ENCODE measurements around the gene THOC7. TPM values are rescaled to one million over a fixed set of nuclear protein-coding genes. Genes with fewer than 3 reads are reported as not detected.

THOC7 gene
- total RNA-seq, result 20.8 and 25.0 TPM in 2 replicates

DNA sequence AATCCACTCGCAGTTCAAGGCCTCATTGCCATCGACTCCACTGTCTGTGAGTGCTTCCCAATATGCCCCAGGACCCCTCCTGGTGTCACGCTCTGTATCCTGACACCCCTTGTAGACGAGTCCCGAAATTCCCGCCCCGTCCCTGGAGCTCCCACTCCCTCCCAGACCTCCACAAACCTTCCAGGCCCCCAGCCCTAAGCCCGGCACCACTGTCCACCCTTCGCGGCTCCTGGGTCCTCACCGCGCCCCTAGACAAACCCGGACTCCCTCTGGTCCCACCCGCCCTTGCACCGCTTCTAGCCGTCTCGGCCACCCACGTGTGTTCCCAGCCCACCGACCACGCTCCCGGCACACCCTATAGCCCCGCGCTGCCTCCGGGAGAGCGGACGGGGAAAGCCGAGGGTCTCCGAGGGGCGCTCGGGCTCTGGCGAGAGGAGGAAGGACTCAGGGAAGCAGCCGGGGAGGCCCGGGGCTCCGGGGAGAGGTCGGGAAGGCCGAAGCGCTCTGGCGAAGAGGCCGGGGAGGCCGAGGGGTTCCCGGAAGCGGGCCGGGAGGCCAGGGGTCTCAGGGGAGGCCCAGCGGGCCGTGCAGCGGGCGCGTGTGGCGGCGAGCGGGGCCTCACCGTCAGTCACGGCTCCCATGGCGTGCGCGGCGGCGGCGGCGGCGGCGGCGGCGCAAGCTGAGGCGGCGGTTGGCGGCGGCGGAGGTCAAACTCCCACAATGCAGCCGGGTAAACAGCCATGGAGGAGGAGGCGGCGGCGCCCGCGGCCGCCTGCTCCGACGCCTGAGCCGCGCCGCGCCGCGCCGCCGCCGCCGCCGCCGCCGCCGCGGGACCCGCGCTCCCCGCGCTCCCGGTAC lies at the start of gene THOC7, which contains the start of gene ATXN7:
THOC7 (minus strand) TSS at position 656 of the 858 bp plus-strand sequence; CDS start at position 641, 15 bp downstream.
ATXN7 (plus strand) TSS at position 718 of the 858 bp plus-strand sequence. CDS start 48,732 bp downstream, outside the sequence.

DNA sequence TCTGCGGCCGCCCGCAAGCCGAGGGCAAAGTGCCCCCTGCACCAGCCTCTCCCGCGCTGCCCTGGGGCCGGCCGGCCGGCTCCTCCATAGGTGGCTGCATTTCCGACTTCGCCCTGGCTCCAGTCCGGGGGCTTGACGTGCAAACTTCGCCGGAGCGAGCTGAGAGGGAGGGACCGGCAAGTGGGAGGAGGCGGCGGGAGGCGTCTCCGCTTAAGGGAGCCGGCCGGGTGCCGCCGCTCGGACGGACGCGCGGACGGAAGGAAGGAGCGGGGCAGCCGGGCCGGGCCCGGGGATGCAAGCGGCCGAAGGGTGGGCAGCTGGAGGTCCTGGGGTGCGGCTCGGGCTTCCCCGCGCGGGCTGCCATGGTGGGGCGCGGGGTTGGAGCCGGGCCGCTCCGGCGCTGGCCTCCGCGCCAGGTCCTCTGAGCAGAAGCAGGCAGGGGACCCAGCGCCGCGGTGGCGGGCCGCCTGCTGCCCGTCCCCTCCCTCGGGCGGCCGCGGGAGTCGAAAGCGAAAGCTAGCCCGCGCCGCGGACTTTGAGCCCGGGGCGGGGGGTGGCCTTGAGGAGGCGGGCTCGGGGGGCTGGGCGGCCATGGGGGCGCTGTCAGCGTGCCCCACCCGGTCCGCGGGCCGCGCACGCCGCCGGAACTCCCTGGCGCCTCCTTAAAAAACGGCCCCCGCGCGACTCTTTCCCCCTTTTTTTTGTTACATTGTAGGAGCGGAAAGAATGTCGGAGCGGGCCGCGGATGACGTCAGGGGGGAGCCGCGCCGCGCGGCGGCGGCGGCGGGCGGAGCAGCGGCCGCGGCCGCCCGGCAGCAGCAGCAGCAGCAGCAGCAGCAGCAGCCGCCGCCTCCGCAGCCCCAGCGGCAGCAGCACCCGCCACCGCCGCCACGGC lies 48.5 kb upstream of the THOC7 start, which contains the start of gene SCAANT1:
SCAANT1 (minus strand) TSS at position 511 of the 895 bp plus-strand sequence.

DNA sequence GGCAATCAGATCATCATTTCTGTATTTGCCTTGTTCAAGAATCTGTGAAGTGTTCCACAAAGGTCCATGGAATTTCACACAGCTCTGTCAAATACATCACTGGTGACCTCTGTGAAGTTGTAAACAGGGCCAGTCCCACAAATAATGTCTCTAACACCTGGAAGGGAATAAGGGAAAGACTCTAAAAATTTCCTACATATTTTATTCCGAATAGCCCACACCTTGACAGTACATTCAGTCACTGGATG lies 44.5 kb downstream of the THOC7 start, which contains the start of gene C3orf49:
C3orf49 (plus strand) TSS at position 149 of the 248 bp plus-strand sequence. CDS start 173 bp downstream, outside the sequence.

Small RNA genes lying within 50 kb of the gene (small RNA-seq; reads per million reads assigned to genes)
- gene SCAANT1, result not detected

Other genes starting within 250 kb of the THOC7 start
- gene SNTN, start 211.1 kb downstream of the THOC7 start, total RNA-seq, result not detected in 2 replicates
- not detected in 2 replicates for gene C3orf49, start 44.5 kb downstream of the THOC7 start, total RNA-seq
- gene ATXN7, start 62 bp upstream of the THOC7 start, total RNA-seq, result 19.8 and 33.6 TPM in 2 replicates
- gene SCAANT1, start 48.6 kb upstream of the THOC7 start, total RNA-seq, result not detected in 2 replicates
- 53.5 and 67.5 TPM in 2 replicates for gene PSMD6, start 159.7 kb upstream of the THOC7 start, total RNA-seq

Measured in hair follicle dermal papilla cell (primary cell).